GM11168 (cell line): ENCODE measurements around the gene ST6GALNAC5.

Experiments used
- in situ Hi-C: fragments of 300-500 bp; cut with MboI; formaldehyde crosslinking; loops from one replicate; pipeline ENCODE4 v1.12.0; 2022; ENCODE audit warnings: low sequenced_read_pairs; ENCODE audit not compliant: unreplicated experiment

The ST6GALNAC5 gene

GRCh38 chr1:77038000-77038399 is 170.7 kb downstream of the ST6GALNAC5 start:
- in situ Hi-C loops = no loop called here

- in situ Hi-C loops = no loop called here
Observed at GRCh38 chr1:77039111-77039510, 171.8 kb downstream of the ST6GALNAC5 start.

- in situ Hi-C loops = no loop called here
Observed at GRCh38 chr1:77039739-77040138, 172.5 kb downstream of the ST6GALNAC5 start.

GRCh38 chr1:77040826-77041225 is 173.5 kb downstream of the ST6GALNAC5 start:
- in situ Hi-C loops = no loop called here

- in situ Hi-C loops = no loop called here
Observed at GRCh38 chr1:77044133-77044849, 177.0 kb downstream of the ST6GALNAC5 start.

- in situ Hi-C loops = no loop called here
Observed at GRCh38 chr1:77047575-77047974, 180.3 kb downstream of the ST6GALNAC5 start.

- in situ Hi-C loops = no loop called here
Observed at GRCh38 chr1:77047978-77048614, 180.8 kb downstream of the ST6GALNAC5 start.

GRCh38 chr1:77048615-77049005 is 181.3 kb downstream of the ST6GALNAC5 start:
- in situ Hi-C loops = no loop called here

GRCh38 chr1:77051425-77051824 is 184.1 kb downstream of the ST6GALNAC5 start:
- in situ Hi-C loops = no loop called here

- in situ Hi-C loops = no loop called here
Observed at GRCh38 chr1:77056525-77056924, 189.2 kb downstream of the ST6GALNAC5 start.

- in situ Hi-C loops = no loop called here
Observed at GRCh38 chr1:77057994-77058585, 190.8 kb downstream of the ST6GALNAC5 start.

GRCh38 chr1:77060000-77060399 is 192.7 kb downstream of the ST6GALNAC5 start:
- in situ Hi-C loops = no loop called here

GRCh38 chr1:77061162-77061561 is 193.9 kb downstream of the ST6GALNAC5 start:
- in situ Hi-C loops = no loop called here

- in situ Hi-C loops = no loop called here
Observed at GRCh38 chr1:77063118-77063517, 195.8 kb downstream of the ST6GALNAC5 start.

- in situ Hi-C loops = no loop called here
Observed at GRCh38 chr1:77064246-77064645, 197.0 kb downstream of the ST6GALNAC5 start.

- in situ Hi-C loops = no loop called here
Observed at GRCh38 chr1:77065693-77066342, 198.5 kb downstream of the ST6GALNAC5 start.

- in situ Hi-C loops = no loop called here
Observed at GRCh38 chr1:77068013-77068412, 200.7 kb downstream of the ST6GALNAC5 start.

GRCh38 chr1:77076759-77077158 is 209.5 kb downstream of the ST6GALNAC5 start:
- in situ Hi-C loops = no loop called here

- in situ Hi-C loops = no loop called here
Observed at GRCh38 chr1:77081834-77082233, 214.6 kb downstream of the ST6GALNAC5 start.

- in situ Hi-C loops = no loop called here
Observed at GRCh38 chr1:77084457-77084856, 217.2 kb downstream of the ST6GALNAC5 start.

GRCh38 chr1:77085109-77085508 is 217.8 kb downstream of the ST6GALNAC5 start:
- in situ Hi-C loops = no loop called here
